Peyer's patch (tissue), 4 donors: ENCODE data around the gene LPAR2.

ENCODE experiments used
- POLR2A ChIP-seq, 2 donors: fragments of 450-650 bp; IDR thresholded peaks; one replicate each; pipeline ENCODE4 v1.5.1; 2017; ENCODE audit warnings: antibody characterized with exemption in 2 of 2, mild to moderate bottlenecking in 2 of 2, moderate library complexity in 2 of 2
- TF ChIP-seq, protein P1 (sequence below), 6 experiments: fragments of 450-650 bp in 4 of 6; fragments of 200-600 bp in 2 of 6; sonication (generic) in 1 of 6; IDR thresholded peaks; one replicate each; pipeline ENCODE4 v1.5.1; 2017 to 2019; ENCODE audit warnings: antibody characterized with exemption in 6 of 6, mild to moderate bottlenecking in 3 of 6, moderate library complexity in 1 of 6

DNA sequence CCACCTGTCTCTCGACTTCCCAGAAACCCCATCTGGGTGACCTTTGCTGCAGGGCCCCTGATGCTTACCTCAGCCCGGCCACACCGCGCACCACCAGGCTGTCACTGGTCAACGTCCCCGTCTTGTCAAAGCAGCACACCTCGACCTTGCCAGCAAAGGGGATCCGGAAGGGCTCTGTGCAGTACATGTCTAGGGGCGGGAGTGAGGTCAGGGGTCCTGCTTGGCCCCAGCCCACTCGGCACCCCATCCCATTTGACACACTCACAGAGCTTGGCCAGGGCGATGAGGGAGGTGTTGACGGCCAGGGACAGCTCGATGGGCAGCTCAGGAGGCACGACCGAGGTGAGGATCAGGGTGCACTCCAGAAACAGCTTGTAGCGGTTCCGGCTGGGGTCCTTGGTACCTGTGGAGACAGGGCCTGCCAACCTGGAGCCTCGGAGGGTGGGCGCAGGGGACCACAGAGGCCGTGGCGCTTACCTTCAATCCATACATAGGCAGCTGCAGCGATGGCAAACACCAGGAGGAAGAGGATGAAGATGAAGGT, 27.1 kb upstream of the LPAR2 start:
- TF ChIP-seq, protein P1, sequence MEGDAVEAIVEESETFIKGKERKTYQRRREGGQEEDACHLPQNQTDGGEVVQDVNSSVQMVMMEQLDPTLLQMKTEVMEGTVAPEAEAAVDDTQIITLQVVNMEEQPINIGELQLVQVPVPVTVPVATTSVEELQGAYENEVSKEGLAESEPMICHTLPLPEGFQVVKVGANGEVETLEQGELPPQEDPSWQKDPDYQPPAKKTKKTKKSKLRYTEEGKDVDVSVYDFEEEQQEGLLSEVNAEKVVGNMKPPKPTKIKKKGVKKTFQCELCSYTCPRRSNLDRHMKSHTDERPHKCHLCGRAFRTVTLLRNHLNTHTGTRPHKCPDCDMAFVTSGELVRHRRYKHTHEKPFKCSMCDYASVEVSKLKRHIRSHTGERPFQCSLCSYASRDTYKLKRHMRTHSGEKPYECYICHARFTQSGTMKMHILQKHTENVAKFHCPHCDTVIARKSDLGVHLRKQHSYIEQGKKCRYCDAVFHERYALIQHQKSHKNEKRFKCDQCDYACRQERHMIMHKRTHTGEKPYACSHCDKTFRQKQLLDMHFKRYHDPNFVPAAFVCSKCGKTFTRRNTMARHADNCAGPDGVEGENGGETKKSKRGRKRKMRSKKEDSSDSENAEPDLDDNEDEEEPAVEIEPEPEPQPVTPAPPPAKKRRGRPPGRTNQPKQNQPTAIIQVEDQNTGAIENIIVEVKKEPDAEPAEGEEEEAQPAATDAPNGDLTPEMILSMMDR (IDR thresholded peaks at IDR 0.05), result no peak
- TF ChIP-seq POLR2A (IDR thresholded peaks at IDR 0.05), result no peak
